HG02938 (cell line): Measurements from ENCODE around the gene OR3A3.
"Not testable (repeated sequence)": the region's sequence is repeated elsewhere in the genome, so short reads cannot be mapped to it uniquely, and the experiment has no call there.

Source experiments
- ATAC-seq: cut with Tn5 transposase; IDR thresholded peaks from one replicate; pipeline ENCODE4 v1.9.1; 2021; ENCODE audit warnings: mild to moderate bottlenecking, moderate library complexity; ENCODE audit not compliant: unreplicated experiment

Gene OR3A3

GRCh38 chr17:3411070-3411469 lies at the start of gene OR3A3:
Gene OR3A3 (plus strand): TSS chr17:3411370.
- no peak for ATAC-seq

- not testable (repeated sequence) for ATAC-seq
Measured at GRCh38 chr17:3371167-3371566, 40.0 kb upstream of the OR3A3 start.

GRCh38 chr17:3378321-3378720 lies 32.8 kb upstream of the OR3A3 start:
- ATAC-seq, result no peak

- no peak for ATAC-seq
Measured at GRCh38 chr17:3381957-3382356, 29.2 kb upstream of the OR3A3 start.

GRCh38 chr17:3385869-3386816 lies 25.0 kb upstream of the OR3A3 start, which contains the start of gene OR3A2:
Gene OR3A2 (minus strand): TSS chr17:3386308.
- ATAC-seq, result no peak

GRCh38 chr17:3389791-3390190 lies 21.4 kb upstream of the OR3A3 start:
- ATAC-seq, result no peak

- ATAC-seq, result not testable (repeated sequence)
Measured at GRCh38 chr17:3397801-3398200, 13.4 kb upstream of the OR3A3 start.

- no peak for ATAC-seq
Measured at GRCh38 chr17:3398310-3398709, 12.9 kb upstream of the OR3A3 start, which contains the start of gene OR1E1. Gene OR1E1 (minus strand): TSS chr17:3398410. CDS start chr17:3398410, 0 bp downstream.

GRCh38 chr17:3400055-3400454 lies 11.1 kb upstream of the OR3A3 start:
- ATAC-seq, result no peak

GRCh38 chr17:3401786-3402185 lies 9.4 kb upstream of the OR3A3 start:
- no peak for ATAC-seq

- not testable (repeated sequence) for ATAC-seq
Measured at GRCh38 chr17:3403856-3404255, 7.3 kb upstream of the OR3A3 start.

- not testable (repeated sequence) for ATAC-seq
Measured at GRCh38 chr17:3412216-3412615, 1.0 kb downstream of the OR3A3 start.

GRCh38 chr17:3415610-3416009 lies 4.4 kb downstream of the OR3A3 start:
- no peak for ATAC-seq

GRCh38 chr17:3418222-3418621 lies 7.1 kb downstream of the OR3A3 start:
- no peak for ATAC-seq

GRCh38 chr17:3433215-3433614 lies 22.0 kb downstream of the OR3A3 start:
- not testable (repeated sequence) for ATAC-seq

GRCh38 chr17:3433741-3434140 lies 22.6 kb downstream of the OR3A3 start, which contains the start of gene OR1E2:
Gene OR1E2 (minus strand): TSS chr17:3433841. CDS start chr17:3433841, 0 bp downstream.
- no peak for ATAC-seq

GRCh38 chr17:3438368-3438767 lies 27.2 kb downstream of the OR3A3 start:
- ATAC-seq, result no peak

GRCh38 chr17:3440451-3440850 lies 29.3 kb downstream of the OR3A3 start:
- ATAC-seq, result no peak

GRCh38 chr17:3447625-3448024 lies 36.5 kb downstream of the OR3A3 start:
- no peak for ATAC-seq

- no peak for ATAC-seq
Measured at GRCh38 chr17:3448059-3448665, 37.0 kb downstream of the OR3A3 start.

GRCh38 chr17:3466355-3466754 lies 55.2 kb downstream of the OR3A3 start:
- not testable (repeated sequence) for ATAC-seq

- ATAC-seq, result no peak
Measured at GRCh38 chr17:3469529-3469928, 58.4 kb downstream of the OR3A3 start.
